GM18508 (cell line): ENCODE measurements around the gene ACAT2.
"Not testable (repeated sequence)": the region's sequence is repeated elsewhere in the genome, so short reads cannot be mapped to it uniquely, and the experiment has no call there.

Source experiments
- ATAC-seq: cut with Tn5 transposase; IDR thresholded peaks from one replicate; pipeline ENCODE4 v1.9.1; 2021; ENCODE audit warnings: moderate number of reproducible peaks; ENCODE audit not compliant: insufficient read depth, unreplicated experiment

Gene ACAT2

DNA sequence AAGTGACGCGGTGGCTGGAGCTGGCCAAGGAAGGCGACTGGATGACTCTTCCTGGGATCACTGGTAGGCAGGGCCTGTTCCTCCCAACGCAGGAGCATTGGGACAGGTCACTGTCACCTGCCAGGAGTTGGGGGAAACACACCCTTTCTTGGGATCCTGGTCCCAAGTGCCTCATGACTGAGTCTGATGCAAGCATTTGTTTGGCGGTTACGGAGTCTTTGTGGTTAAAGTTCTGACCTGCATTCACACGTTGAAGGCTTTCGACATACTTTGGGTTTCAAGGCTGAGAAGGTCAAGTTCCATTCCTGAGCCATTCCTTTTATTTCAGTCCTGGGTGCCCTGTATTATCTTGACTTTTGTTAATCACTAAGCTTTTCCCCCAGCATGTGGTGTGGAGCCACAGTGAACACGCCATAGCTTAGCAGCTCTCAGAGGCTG is 44.2 kb downstream of the ACAT2 start:
- no peak for ATAC-seq

DNA sequence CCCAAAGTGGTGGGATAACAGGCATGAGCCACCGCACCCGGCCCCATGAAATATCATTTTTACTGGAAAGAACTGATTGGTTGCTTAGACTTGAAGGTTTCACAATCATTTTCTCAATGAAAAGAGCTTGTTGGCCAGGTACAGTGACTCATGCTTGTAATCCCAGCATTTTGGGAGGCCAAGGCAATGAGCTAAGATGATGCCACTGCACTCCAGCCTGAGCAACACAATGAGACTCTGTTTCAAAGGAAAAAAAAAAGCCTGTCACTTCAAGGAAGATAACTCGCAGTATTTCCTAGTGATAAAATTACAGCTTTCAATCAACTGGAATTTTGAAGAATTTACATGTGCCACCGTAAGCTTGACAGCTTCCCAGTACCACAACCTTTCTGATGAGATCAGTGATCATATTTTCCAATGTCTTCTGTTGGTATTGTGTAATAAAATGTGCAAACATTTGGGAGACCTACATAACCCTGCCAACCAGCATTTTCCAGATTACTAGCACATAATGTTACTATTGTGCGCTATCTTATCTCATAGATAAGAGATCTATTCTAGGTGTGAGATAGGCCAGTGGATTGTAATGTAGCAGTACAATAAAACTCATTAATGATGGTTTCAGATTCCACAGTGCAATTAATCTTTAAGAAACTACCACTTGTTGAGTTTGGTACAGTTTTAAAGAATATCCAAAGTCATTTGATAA is 45.5 kb downstream of the ACAT2 start:
- ATAC-seq = no peak

DNA sequence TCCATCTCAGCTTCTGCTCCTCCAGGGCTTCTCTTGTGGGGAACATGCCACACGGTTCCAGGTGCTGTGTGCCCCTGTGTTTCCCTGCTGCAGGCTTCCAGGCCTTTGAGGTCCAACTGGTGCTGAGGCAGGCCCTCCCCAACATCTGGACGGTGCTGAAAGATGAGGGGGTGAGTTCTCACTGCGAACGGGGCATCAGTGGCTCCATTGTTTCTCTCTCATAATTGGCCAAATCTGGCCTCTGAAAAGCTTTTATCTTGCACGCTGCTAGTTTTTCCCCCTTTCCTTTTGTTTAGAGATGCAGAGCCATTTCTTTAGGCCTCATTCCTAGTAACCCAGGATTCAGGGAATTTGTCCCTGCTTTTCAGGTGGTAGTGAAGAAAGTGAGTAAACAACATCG is 46.8 kb downstream of the ACAT2 start:
- ATAC-seq = no peak

DNA sequence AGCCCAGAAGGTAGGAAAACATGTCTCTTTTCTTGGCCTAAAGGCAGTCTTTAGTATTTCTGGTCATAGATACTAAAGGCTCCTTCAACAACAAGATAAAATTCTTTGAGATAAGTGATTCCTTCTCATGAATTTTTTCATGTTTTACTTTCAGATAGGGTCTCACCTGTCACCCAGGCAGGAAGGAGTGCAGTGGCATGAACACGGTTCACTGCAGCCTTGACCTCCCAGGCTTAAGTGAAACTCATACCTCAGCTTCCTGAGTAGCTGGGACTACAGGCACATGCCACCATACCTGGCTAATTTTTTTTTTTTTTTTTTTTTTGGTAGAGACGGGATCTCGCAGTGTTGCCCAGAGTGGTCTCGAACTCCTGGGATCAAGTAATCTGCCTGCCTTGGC is 47.3 kb downstream of the ACAT2 start:
- ATAC-seq = no peak

DNA sequence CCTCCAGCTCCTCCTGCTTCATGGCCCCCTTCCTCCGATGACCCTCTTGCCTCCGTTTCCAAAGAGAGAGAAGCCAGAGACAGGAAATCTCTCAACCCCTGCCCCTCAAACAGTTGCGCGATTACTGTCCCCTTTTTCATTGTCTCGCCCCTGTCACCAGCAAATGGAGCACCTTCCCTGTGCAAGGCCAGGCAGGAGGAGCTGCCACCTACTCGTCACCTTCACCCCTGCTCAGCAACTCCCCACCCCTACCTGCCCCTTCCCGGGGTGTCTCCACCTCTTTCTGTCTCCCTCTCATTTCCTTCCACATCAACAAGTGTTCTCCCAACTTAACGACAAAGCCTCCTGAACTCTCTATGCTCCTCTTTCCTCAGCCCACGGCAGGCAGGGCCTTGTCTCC is 51.9 kb downstream of the ACAT2 start:
- ATAC-seq = no peak

DNA sequence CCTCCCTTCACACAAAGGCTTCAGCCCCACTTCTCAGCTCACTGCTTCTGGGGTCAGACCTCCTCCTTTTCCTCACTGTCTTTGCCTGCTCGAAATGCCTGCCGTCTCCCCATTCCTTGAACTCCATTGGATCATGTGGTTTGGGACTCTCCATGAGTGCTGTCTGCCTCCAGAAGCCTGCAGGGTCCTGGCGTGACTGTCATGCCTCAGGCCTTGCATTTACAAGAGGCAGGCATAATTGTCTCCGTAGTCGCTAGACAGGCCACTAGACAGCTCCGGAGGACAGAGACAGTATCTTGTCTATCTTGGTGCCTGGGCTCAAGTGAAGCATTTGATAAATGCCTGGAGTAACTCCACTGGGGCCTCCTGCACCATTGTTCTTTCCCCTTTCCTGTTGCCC is 53.6 kb downstream of the ACAT2 start:
- no peak for ATAC-seq

DNA sequence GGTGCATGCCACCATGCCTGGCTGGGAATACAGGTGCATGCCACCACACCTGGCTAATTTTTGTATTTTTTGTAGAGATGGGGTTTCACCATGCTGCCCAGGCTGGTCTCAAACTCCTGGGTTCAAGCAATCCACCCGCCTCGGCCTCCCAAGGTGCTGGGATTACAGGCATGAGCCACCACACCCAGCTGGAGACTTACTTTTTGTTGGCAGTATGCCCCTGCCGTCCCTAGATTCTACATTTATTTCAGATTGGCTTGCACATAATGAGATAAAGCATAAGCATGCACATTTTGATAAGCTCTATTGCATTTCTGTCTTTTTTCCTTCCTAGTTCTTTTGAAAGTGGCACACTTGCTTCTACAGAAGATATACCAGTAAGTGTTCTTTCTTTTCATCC is 54.9 kb downstream of the ACAT2 start:
- not testable (repeated sequence) for ATAC-seq

DNA sequence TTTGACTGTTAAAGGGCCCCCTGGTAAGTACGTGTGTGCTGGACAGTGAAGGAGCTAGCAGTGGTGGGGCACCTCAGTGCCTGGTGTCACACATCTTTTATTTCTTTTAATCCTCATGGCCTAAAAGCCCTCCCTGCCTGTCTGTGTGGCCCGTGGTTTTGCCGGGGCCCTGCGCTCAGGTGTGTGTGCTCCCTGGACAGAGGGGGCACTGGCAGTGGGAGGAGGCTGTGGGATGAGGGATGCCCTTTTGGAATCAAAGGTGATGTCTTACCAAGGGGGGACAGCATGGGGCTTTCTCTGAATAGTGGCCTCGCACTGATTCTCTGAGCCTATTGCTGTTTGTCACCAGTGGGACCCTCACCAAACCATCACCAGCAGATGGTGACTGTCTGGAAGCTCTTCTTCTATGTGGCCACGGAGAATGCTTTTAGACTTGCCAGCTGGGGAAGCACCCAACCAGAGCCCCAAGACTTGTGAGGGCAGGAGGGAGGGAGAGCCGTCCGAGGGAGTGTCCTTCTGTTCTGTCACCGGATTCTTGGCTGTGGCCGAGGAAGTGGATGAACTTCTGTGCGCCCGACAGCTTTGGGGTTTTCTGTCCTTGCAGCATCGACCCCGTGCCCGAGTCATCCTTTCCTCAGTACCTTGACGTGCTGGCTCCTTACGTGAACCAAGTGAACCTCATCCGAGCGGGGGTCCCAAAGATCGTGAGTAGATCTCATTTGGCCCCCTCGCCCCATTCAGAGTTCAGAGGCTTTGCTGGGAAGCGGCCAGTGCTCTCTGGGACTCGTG is 56.3 kb downstream of the ACAT2 start:
- ATAC-seq = no peak

DNA sequence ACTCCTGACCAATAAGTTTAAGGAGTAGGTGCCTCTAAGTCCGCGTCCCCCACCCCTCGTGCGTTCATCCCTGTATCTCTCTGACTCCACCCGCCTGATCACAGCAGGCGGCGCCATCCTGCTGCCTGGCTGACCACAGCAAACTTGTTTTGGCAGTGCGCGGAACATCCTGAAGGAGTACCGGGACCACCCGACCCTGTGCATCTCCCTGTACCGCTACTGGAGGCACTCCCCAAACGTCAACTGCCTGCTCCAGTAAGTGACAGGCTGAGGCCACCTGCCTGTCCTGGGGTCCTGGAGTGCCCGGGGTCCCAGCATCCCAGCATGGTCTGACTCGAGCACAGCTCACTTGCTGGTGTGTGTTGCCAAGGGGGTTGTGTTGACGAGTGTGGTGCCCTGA is 57.3 kb downstream of the ACAT2 start:
- ATAC-seq = no peak

DNA sequence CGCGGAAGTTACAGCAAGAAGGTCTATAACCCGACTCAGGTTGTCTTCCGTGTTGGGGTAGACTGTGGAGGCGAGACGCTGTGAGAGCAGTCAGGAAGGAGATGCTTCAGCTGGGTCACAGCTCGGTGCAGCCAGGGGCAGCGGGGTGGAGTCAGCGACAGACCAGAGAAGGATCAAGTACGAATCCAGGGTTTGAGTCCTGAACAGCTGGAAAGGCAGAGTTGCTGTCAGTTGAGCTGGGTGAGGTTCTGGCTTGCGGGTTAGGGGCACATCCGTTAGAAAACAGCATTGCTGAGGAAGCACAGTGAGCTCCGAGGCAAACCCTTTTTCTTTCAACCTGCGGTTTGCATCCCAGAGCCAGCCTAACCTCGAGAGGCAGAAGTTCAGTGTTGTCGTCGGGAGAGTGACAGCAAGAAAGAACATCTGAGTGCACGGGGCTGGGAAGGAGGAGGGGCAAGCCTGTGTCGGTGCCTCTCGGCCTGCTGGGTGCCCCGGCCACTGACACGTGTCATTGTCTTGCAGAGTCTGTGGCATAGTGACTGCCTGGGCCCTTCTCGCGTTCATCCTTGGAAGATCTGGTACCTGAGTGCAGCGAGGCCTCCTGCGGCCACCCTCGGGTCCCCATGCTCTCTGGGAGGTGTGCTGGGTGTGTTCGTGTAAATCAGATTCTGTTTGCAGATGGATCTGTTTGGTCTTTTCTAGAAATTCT is 58.2 kb downstream of the ACAT2 start:
- no peak for ATAC-seq

DNA sequence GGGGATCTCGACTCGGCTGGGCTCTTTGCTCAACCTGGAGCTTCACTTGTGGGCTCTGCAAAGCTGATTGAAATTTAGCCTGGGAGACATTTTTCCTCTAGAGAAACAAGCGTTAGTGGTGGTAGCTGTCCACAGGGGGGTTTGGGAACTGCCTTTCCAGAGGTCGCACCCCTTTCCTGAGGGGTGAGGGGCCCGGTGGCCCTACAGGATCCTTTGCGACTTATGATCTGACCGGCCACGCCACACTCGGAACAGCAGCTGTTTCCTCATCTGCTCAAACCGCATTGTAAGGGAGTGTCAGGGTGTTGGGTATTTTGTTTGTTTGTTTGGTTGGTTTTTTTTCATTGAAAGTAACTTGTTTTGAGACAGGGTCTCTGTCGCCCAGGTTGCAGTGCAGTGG is 59.3 kb downstream of the ACAT2 start:
- ATAC-seq = no peak

DNA sequence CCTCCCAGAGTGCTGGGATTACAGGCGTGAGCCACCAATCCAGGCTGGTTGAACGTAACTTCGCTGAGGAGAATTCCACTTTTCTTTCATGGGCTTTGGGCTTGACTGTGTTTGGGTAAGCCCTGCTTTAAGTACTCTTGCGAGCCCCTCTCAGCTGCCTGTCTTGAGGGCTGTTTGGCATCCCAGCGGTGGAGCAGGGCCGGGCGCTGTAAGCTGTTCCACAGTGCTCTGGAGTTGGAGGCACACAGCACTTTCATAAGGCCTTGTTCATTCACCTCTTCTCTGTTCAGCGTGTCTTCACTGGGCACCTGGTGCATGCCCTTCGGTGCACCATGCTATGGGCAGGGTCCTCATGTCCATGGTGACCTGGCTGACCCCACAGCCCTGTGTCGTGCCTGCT is 59.9 kb downstream of the ACAT2 start:
- no peak for ATAC-seq

DNA sequence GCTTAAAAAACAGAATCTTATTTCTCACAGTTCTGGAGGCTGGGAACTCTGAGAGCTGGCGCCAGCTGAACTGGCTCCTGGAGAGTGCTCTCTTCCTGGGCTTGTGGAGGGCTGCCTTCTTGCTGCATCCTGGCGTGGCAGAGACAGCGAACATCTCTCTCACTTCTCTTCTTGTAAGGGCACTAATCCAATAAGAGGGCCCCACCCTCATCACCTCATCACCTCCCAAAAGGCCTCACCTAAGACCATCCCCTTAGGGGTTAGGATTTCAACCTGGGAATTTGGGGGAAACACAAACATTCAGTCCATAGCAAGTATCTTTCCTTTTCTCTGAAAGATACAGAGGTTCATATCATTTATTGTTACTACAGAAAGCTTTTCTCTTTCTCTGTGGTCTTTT is 62.1 kb downstream of the ACAT2 start:
- ATAC-seq = no peak

DNA sequence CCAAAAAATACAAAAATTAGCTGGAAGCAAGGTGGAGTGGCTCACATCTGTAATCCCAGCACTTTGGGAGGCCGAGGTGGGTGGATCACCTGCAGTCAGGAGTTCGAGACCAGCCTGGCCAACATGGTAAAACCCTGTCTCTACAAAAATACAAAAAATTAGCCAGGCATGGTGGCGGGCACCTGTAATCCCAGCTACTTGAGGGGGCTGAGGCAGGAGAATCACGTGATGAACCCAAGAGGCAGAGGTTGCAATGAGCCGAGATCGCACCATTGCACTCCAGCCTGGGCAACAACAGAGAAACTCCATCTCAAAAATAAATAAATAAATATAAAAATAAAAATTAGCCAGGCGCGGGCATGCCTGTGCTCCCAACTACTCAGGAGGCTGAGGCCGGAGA is 62.8 kb downstream of the ACAT2 start:
- ATAC-seq = not testable (repeated sequence)

DNA sequence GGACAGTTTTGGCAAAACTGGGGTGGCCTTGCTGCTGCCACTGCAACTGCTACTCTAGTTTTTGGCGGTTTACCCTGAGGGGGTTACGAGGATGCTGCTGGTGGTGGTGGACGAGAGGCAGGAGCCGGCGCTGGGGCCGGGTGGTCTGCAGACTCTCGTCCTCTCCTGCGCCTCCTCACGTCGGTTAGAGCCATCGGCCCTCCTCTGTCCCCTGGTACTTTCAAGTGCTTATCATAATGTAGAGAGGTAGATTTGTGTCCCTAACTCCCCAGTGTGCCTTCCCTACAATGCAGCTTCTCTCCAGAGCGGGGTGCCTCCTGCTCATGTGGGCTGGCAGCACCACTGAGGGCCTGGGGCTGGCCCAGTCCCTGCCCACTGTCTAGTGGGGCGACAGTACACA is 64.2 kb downstream of the ACAT2 start:
- ATAC-seq = no peak

DNA sequence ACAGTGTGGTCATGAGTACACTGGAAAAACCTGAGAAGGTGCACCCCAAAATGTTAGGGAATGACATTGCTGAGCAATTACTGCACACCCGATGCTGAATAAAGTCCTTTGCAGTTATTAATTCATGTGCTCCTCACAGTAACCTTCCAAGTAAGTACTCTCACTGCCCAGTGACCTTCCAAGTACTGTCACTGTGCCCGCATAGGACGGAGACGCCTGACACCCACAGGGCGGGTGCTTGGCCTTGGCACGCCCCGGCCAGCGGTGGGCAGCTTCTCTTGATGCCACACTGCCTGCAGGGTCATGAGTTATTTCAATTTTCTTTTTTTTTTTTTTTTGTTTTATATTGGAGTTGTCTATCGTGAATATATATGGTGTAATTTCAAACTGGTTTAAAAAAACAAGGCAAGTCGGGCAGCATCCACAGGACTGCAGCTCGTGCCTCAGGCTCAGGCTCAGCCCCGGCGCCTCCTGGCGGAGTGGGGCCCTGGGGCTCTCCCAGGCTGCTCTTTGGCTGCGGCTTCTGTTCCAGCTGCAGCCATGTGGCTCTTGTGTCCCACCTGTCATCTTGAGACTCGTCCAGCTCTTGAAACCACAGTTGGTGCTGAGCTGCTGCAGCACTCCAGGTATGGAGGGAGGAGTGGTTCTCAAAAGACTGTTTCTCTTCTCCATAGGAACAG is 65.3 kb downstream of the ACAT2 start:
- no peak for ATAC-seq

DNA sequence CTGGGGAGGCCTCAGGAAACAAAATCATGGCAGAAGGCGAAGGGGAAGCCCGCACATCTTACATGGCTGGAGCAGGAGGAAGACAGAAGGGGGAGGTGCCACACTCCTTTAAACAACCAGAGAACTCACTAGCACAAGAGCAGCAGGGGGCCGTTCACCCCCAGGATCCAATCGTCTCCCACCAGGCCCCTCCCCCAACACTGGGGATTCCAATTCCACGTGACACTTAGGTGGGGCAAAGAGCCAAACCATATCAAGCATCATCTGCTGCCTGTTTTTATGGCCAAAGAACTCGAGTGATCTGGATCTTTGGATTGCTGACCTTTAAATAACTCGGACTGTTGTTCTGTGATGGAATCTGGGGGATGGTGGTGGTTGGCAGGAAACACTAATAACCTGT is 66.2 kb downstream of the ACAT2 start:
- ATAC-seq = no peak
